Fibroblast of gingiva (primary cell): ENCODE results near the gene GNGT2.
A peak's percentile ranks its signal among the peaks of the same experiment; 100 is the strongest.
"Not testable (repeated sequence)": the region's sequence is repeated elsewhere in the genome, so short reads cannot be mapped to it uniquely, and the experiment has no call there.

ENCODE experiments used
- DNase-seq: peaks from one replicate; pipeline ENCODE4 v3.0.0-alpha.2; 2011; ENCODE audit warnings: low read depth

Gene GNGT2

DNA sequence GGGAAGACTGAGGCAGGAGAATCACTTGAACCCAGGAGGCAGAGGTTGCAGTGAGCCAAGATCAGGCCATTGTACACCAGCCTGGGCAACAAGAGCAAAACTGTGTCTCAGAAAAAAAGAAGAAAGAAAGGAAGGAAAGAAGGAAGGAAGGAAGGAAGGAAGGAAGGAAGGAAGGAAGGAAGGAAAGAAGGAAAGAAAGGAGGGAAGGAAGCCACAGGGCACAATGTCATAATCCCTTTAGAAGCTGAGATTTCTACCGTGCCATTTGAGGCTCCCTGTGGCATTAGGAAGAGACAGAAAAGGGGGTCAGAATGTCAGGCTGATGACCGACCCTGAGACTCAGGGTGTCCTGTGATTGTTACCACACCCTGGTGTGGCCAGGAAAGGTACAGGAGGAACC, 6.6 kb downstream of the GNGT2 start:
- DNase-seq, result no peak

DNA sequence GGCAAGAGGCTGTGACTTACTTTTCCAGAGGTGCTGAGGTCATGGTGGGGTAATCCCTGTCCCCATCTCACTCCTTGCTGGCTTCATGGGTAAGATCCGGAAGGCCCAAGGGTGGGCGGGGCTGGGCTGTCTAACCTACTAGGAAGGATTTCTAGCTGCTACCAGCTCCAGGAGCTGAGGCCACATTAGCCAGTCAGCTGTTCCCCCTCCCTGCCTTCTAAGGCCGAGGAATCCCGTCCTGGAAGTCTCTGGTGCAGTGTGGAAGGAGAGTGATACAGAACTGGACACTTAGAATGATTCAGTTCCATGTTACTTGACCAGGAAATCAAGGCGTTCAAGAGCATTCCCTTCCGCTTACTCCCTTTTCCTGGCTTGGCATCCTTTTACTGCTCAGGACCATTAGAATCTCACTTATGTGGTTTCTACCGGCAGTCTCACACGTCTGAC, 8.9 kb downstream of the GNGT2 start:
- no peak for DNase-seq

DNA sequence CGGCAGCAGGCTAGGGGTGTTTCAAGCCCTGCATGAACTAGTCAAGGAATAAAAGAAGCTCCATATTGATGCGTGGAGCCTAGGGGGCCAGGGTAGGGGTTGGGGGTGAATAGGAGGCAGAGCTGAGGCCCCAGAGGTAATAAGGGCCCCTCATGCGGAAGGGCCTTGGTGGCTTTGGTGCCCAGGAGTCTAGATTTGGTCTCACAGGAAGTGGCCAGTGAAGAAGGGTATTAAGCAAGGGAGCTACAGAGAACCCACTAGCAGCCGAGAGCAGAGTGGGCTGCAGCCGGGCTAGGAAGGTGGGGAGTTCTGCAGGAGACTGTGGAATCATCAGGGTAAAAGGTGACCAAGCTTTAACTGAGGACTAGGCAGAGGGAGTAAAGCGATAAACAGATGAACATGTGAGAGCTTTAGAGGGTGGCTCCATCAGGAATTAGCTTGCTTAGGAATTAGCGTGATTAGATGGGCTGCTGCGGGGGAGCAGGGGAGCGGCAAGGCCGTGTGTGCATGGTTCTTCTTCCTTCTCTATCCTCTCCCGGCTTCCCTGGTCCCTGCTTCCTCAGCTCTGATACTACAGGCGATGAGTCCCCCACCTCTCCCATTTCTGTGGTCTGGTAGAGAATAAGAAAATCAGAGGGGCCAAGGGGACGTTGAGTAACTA, 9.8 kb downstream of the GNGT2 start:
- DNase-seq, result no peak

DNA sequence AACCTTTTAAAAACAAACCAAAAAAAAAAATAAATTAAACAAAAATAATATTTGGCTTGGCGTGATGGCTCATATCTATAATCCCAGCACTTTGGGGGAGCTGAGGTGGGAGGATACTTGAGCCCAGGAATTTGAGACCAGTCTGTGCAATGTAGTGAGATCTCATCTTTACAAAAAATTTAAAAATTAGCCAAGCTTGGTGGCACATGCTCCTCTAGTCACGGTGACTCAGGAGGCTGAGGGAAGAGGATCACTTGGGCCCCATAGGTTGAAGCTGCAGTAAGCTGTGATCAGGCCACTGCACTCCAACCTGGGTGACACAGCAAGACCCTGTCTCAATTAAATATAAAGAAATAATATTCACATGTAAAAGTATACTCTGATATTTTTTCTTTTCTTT, 12.2 kb downstream of the GNGT2 start:
- no peak for DNase-seq

DNA sequence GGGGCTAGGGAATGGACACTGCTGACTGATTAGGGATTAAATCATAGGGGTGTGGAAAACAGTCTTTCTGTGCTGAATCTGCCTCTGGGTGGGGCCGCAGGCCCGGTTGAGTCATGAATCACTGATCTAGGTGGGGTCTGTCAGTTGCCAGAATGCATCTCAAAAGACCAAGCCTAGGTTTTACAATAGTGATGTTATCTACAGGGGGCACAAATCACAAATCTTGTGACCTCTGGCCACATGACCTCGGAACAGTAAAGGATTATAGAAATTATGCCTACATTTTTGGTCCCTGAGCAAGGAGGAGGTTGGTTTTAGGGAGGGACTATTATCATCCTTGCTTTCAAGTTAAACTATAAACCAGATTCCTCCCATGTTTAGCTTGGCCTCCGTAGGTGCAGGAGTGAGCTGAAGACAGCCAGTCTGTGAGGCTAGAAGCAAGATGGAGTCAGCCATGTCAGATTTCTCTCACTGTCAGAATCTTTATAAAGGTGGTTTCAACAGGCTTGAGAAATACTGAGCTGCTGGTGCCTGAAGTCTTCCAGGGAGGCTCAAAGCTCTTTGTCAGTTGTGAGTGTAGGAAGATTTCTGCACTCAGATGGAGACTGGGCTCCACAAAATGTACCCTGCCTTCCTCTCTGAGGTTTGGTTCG, 12.9 kb downstream of the GNGT2 start:
- no peak for DNase-seq

DNA sequence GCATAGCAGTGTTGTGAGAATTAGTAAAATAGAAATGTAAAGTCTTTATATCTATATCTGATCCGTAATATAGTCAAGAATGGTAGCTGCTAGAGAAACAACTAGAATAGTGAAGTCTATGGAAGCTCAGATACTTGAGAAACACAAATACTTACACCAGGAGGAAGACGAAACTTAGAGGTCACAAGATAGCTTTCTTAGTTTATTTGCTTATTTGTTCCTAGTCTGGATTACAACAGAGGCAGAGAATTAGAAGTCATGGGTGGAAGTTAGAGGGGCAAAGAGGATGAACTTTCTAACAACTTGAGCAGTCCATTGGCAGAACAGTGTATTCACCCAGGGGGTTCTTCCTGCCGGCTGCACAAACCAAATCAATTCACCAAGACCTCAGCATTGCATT, 13.9 kb downstream of the GNGT2 start:
- no peak for DNase-seq

DNA sequence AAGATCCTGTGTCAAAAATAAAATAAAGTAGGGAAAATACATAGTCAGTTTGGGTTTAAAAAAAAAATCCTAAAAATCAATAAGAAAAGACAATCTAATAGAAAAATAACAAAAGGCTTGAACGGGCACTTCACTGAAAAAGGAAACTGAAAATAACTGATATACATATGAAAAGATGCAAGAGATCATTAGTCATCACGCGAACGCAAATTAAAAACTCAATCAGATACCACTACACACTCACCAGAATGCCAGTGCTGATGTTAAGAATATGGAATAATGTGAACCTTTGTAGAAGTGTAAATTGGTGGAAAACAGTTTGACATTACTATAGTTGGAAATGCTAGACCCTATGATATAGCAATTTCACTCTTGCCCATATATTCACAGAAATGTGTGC, 14.6 kb downstream of the GNGT2 start:
- DNase-seq, result no peak

DNA sequence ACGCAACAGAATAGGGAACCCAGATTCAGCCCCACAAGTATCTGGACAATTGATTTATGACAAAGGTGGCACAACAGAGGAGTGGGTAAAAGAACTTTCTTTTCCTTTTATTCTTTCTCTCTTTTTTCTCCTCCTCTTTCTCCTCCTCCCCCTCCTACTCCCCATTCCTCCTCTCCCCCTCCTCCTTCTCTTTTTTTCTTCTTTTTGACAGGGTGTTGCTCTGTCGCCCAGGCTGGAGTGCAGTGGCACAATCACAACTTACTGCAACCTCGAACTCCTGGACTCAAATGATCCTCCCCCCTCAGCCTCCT, 16.1 kb downstream of the GNGT2 start:
- no peak for DNase-seq

DNA sequence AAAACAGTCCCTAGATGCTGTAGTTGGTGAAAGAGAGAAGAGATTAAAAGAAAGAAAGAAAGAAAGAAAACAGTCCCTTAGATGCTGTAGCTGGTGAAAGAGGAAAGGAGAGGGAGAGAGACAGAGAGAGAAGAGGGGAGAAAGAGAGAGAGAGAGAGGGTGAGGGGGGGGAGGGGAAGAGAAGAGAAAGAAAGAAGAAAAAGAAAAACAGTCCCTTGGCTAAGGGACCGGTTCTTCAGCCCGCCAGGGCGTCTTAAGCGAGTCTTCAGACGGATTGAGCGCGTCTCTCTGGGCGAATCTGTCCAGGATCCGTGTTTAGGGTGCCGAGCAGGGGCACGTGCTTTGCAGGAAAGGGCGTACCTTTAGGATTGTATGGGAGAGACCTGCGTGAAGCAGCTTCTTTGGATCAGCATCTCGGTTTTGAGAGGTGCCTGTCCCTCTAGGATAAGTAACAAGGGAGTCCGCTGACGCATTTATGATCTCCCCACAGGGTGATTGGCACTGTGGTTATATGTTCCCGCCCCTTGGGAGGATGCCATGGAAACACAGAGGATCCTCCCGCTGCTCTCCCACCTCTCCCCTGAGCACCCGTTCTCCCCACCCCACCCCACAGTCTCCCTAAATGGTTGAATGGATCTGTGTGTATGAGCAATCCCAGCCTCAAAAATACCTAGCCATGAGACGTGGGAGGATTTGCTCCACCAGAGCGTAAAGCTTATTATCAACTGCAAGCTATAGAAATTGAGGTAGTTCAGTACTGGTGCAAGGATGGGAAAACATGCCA, 16.7 kb downstream of the GNGT2 start:
- DNase-seq, result peak; percentile 52

DNA sequence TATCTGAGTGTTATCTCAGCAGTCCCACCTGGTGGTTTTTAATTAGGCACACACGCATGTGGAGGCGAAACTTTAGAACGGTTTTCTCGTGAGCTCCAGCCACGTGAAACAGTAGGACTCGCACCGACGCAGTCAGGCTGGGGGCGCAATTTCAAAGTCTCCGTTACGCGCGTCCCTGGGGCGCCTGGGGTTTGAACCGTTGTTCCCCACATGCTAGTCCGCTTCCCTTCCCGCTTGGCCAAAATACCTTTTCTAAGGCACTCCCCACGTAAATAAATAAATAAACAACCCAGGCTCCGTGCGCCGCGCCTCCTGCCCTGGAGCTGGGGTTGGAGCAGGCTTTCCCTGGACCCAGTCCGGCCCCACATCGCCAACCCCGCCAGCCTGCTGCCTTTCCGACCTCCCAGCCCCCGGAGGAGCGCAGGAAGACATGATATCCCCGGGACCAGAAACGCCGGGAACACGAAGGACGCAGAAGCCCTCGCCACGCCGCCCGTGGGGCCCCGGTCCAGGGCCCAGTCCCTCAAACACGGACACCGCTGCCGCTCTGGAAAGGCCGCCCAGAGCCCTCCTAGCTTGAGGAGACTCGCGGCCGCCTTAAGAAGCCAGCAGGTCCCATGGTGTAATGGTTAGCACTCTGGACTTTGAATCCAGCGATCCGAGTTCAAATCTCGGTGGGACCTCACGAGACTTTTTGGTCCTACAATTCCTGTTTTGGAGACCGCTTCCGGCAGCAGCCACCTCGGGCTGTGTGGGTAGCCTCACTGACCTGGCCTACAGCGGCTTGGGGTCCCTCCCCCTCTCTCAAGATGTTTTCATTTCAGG, 18.2 kb downstream of the GNGT2 start:
- peak; percentile 81 for DNase-seq

DNA sequence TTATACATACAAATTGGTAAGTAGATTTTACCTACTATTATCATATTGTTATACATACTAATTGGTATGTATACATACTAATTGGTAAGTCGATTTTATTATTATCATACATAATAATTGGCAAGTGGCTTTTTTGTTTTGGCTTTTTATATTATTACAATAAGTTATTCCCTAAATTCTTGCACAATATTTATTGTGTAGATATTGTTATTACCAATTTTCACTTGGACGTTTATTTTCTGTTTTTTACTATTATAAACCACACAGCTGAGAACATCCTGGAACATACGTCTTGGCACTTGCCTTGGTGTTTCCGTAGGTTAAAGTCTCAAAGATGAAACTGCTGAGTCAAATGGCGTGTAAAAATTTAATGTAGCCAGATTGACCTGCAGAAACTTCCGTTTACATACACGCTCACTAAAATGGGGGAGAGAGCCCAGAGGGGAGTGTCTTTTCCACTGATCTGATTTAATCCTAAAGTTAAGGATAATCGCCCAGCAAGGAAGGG, 18.9 kb downstream of the GNGT2 start:
- no peak for DNase-seq

DNA sequence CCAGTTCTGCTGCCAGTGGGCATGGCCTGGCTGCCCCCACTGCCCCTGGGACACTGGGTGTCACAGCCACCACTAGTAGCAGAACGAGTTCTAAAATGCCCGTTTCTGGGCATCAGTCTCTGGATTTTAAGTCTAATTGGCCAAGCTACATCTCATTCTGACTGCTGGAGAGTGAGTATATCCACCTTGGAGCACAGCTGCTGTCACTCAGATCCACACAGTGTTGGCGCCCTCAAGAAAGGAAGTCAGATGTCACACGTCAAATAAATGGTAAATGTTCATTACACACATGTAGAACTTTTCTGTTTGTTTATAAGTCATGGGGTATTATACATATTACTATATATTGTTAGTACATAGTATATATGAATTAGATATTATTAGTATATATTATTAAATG, 19.4 kb downstream of the GNGT2 start:
- no peak for DNase-seq

DNA sequence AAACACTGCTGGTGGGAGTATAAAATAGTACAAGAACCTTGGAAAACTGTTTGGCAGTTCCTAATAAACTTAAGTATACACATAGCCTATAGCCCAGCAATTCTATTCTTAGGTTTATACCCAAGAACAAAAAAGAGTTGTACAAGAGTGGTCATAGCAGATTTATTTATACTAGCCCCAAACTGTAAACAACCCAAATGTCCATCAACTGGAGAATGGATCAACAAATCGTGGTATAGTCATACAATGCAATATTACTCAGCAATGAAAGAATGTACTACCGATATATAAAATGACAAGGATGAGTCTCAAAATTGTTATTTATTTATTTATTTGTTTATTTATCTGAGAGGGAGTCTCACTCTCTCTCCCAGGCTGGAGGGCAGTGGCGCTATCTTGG, 23.1 kb downstream of the GNGT2 start:
- DNase-seq, result no peak

DNA sequence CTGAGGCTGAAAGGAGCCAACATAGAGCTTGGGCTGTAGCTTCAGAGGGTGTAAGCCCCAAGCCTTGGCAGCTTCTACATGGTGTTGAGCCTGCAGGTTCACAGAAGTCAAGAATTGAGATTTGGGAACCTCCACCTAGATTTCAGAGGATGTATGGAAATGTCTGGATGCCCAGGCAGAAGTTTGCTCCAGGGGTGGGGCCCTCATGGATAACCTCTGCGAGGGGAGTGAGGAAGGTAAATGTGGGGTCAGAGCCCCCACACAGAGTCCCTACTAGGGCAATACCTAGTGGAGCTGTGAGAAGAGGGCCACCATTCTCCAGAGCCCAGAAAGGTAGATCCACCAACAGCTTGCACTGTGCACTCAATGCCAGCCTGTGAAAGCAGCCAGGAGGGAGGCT, 25.0 kb downstream of the GNGT2 start:
- not testable (repeated sequence) for DNase-seq

DNA sequence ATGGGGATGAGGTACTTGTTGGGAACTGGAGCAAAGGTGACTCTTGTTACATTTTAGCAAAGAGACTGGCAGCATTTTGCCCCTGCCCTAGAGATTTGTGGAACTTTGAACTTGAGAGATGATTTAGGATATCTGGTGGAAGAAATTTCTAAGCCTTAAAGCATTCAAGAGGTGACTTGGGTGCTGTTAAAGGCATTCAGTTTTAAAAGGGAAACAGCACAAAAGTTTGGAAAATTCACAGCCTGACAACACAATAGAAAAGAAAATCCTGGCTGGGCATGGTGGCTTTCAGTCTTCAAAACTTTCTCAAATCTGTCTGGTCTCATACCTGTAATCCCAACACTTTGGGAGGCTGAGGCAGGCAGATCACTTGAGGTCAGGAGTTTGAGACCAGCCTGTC, 25.9 kb downstream of the GNGT2 start:
- not testable (repeated sequence) for DNase-seq

DNA sequence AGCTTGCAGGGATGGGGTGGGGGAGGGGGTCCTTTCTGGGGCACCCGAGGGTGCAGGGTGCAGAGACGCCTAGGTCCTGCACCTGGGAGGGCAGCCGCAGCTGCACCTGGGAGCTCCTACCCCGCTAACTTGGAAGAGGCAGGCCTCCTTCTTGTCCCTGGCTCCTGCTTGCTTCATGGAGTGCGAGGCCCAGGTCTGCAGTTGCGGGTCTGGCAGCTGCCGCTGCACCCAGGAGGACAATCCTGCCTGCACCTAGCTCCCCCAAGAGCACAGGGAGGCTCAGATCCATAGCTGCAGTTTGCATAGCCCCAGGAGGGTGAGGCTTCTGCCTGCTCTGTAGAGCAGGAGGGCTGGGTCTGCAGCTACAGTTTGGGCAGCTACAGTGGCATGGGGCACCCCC, 26.6 kb downstream of the GNGT2 start:
- no peak for DNase-seq

DNA sequence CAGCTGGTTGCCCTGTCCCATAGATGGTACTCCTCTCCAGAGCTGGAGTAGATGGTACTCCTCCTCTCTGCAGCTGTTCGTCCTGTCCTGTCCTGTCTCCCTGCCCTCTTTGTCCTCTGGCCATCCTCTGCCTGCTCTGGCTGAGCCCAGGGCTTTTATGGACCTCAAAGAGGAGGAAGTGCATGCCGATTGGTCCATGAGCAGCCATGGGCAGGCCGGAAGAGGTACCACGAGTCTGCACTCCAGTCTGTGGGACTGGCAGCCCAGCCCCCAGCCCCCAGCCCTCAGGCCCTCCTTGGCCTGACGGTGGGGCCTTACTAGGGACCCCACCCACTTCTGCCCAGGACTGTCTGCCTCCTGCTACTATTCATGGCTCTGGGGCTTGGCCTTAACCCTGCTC, 27.0 kb downstream of the GNGT2 start:
- DNase-seq, result no peak

DNA sequence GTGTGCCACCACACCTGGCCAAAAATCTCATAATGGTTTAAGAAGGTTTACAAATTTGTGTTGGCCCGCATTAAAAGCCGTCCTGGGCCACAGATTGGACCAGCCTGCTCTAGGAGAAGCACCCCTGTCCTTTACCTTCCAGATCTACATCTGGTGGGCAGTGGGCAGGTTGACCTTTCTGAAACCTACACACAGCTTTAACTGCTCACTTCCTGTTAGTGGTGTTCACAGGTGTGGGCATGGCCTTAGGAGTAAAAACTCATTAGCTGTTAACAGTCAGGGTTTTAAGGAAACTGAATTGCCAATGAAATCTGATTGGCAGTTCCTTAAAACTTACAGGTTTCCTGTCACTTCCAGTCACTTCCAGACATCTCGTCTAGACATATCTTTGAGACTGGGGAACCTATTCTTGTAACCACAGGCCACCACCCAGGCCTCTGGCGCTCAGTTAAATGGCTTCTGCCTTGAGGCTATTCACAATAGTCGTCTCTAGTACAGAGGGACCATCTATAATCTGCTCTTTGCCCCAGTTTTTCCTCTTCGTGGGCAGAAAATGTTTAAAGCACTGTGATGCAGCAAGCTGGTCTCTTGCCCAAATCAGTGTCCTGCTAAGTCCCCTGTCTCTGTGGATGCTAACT, 29.3 kb downstream of the GNGT2 start:
- DNase-seq, result no peak

DNA sequence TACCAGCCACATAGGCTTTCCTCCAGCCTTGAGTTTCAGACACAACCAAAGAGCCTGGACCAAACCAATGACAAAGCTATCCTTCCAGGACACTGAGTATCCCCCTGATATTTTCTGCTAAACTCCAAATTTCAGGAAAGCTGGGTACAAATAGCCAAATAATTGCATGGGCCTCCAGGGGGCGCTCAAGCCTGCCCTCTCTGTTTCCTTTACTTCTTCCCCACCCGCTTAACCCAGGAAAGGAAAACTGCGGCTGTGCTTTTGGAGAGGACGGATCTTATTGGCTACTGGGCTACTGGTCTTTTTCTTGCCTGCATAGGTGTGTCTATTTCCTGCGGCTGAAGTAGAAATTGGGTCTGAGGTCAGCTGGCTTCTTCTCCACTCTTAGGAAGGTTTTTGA, 30.1 kb downstream of the GNGT2 start:
- peak; percentile 35 for DNase-seq

DNA sequence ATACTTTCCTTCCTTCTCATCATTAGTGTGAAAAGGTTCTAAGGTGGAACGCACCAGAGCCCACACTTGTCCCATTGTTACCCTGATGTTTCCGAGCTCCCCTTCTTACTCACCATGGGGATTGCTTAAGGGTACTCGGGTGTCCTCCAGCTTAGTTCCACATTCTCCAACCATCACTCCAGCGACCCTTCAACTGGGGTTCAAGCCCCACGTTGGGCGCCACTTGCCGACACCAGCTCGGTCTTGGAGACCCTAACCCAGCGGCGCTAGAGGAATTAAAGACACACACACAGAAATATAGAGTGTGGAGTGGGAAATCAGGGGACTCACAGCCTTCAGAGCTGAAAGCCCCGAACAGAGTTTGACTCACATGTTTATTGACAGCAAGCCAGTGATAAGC, 34.4 kb downstream of the GNGT2 start:
- not testable (repeated sequence) for DNase-seq

DNA sequence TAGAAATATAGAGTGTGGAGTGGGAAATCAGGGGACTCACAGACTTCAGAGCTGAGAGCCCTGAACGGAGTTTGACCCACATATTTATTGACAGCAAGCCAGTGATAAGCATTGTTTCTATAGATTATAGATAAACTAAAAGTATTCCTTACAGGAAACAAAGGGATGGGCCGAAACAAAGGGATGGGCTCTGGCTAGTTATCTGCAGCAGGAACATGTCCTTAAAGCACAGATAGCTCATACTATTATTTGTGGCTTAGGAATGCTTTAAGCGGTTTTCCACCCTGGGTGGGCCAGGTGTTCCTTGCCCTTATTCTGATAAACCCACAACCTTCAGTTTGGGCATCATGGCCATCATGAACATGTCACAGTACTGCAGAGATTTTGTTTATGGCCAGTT, 39.7 kb downstream of the GNGT2 start:
- DNase-seq, result not testable (repeated sequence)

DNA sequence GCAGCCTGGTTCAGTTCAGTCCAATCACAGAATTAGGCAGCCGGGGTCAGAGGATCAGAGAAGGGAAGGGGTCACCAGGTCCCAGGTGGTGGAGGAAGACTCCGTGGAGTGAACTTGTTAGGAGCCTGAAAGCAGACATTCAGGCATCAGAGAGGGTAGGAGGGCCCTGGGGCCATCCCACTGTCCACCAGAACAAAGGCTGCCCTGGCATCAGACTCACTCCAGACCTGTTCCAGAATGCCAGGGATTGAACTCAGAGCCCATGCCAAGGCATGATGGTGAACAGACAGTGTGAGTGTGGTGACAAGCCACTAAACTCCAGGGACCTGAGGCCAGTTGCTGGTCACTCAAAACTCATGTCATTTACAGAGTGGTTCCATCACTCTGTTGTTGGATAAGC, 40.2 kb downstream of the GNGT2 start:
- DNase-seq, result no peak
